Measurements from ENCODE around the gene NF1.

- TF ChIP-seq, protein P1, sequence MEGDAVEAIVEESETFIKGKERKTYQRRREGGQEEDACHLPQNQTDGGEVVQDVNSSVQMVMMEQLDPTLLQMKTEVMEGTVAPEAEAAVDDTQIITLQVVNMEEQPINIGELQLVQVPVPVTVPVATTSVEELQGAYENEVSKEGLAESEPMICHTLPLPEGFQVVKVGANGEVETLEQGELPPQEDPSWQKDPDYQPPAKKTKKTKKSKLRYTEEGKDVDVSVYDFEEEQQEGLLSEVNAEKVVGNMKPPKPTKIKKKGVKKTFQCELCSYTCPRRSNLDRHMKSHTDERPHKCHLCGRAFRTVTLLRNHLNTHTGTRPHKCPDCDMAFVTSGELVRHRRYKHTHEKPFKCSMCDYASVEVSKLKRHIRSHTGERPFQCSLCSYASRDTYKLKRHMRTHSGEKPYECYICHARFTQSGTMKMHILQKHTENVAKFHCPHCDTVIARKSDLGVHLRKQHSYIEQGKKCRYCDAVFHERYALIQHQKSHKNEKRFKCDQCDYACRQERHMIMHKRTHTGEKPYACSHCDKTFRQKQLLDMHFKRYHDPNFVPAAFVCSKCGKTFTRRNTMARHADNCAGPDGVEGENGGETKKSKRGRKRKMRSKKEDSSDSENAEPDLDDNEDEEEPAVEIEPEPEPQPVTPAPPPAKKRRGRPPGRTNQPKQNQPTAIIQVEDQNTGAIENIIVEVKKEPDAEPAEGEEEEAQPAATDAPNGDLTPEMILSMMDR (IDR thresholded peaks at IDR 0.05), result no peak
- no peak for TF ChIP-seq POLR2A (IDR thresholded peaks at IDR 0.05)
Observed at GRCh38 chr17:31310886-31311285, 216.1 kb downstream of the NF1 start.

All from testis (tissue), 2 donors.